H4 (cell line): ENCODE data around the gene CRY2. TPM values are rescaled to one million over a fixed set of nuclear protein-coding genes. Genes with fewer than 3 reads are reported as not detected.
"Not testable (repeated sequence)": the region's sequence is repeated elsewhere in the genome, so short reads cannot be mapped to it uniquely, and the experiment has no call there.

Source experiments
- DNase-seq: peaks from one replicate; pipeline ENCODE4 v3.0.0-alpha.2; 2015; ENCODE audit warnings: low spot score
- total RNA-seq: library from RNA; depleted of rRNA; stranded (reverse); fragments of >200 nt; shearing (Covaris generic); gene quantifications from 2 replicates; pipeline ENCODE4 v1.2.3, GENCODE V29; 2014

Gene CRY2
- total RNA-seq, 1 experiment from 2014 or later = 8.9 TPM

GRCh38 chr11:45899448-45900174 lies 52.3 kb downstream of the CRY2 start:
- DNase-seq = peak; percentile 92

- not testable (repeated sequence) for DNase-seq
Observed at GRCh38 chr11:45900175-45900800, 53.0 kb downstream of the CRY2 start.

GRCh38 chr11:45900916-45901617 lies 53.8 kb downstream of the CRY2 start:
- no peak for DNase-seq

GRCh38 chr11:45901626-45902025 lies 54.4 kb downstream of the CRY2 start:
- DNase-seq = no peak

- DNase-seq = no peak
Observed at GRCh38 chr11:45902452-45903380, 55.4 kb downstream of the CRY2 start.

GRCh38 chr11:45904309-45904915 lies 57.1 kb downstream of the CRY2 start:
- DNase-seq = no peak

GRCh38 chr11:45905095-45905494 lies 57.8 kb downstream of the CRY2 start:
- DNase-seq = no peak

GRCh38 chr11:45905576-45905975 lies 58.3 kb downstream of the CRY2 start:
- DNase-seq = not testable (repeated sequence)

- no peak for DNase-seq
Observed at GRCh38 chr11:45906096-45906682, 58.9 kb downstream of the CRY2 start.

- DNase-seq = no peak
Observed at GRCh38 chr11:45906965-45907611, 59.8 kb downstream of the CRY2 start, which contains the start of gene FREY1. Gene FREY1, minus strand, starts transcription at chr11:45907271. Its CDS starts 26 bp downstream, at chr11:45907245.

- DNase-seq = no peak
Observed at GRCh38 chr11:45907911-45908370, 60.7 kb downstream of the CRY2 start.

GRCh38 chr11:45909594-45910475 lies 62.6 kb downstream of the CRY2 start:
- no peak for DNase-seq

- no peak for DNase-seq
Observed at GRCh38 chr11:45910623-45911022, 63.3 kb downstream of the CRY2 start.

- no peak for DNase-seq
Observed at GRCh38 chr11:45913514-45913913, 66.2 kb downstream of the CRY2 start.

- no peak for DNase-seq
Observed at GRCh38 chr11:45913942-45914635, 66.8 kb downstream of the CRY2 start.

GRCh38 chr11:45915446-45915845 lies 68.2 kb downstream of the CRY2 start:
- DNase-seq = no peak

GRCh38 chr11:45917286-45917622 lies 70.0 kb downstream of the CRY2 start:
- DNase-seq = no peak

- peak; percentile 100 for DNase-seq
Observed at GRCh38 chr11:45917623-45918330, 70.5 kb downstream of the CRY2 start, which contains the start of gene PEX16. Gene PEX16, minus strand, starts transcription at chr11:45917877. Its CDS starts 66 bp downstream, at chr11:45917811.
